Activated naive CD4-positive, alpha-beta T cell treated with anti-CD3 and anti-CD28 coated beads, Interleukin-2, amount 50 U/mL, for 72 hours (primary cell): ENCODE results near the gene ETS1. TPM values are rescaled to one million over a fixed set of nuclear protein-coding genes. Genes with fewer than 3 reads are reported as not detected.

ENCODE experiments used
- ATAC-seq, 2 donors: fragments of 150-1000 bp; cut with Tn5 transposase; 2 replicates each; pipeline ENCODE4 v1.10.0; 2021; ENCODE audit warnings: mild to moderate bottlenecking in 2 of 2, moderate library complexity in 2 of 2
- DNase-seq, 2 donors: peaks; one replicate each; pipeline ENCODE4 v3.0.0; 2021 to 2022; ENCODE audit warnings: low spot score in 2 of 2
- H3K27ac Mint-ChIP-seq, 2 donors: one replicate each; pipeline ENCODE4 v1.8.0; 2022; ENCODE audit warnings: mild to moderate bottlenecking in 2 of 2, mixed read lengths in 2 of 2
- H3K36me3 Mint-ChIP-seq, 2 donors: one replicate each; pipeline ENCODE4 v1.8.0; 2022; ENCODE audit warnings: mixed read lengths in 2 of 2
- H3K9me3 Mint-ChIP-seq, 2 donors: one replicate each; pipeline ENCODE4 v1.8.0; 2022; ENCODE audit warnings: mixed read lengths in 2 of 2
- total RNA-seq, 2 donors: library from RNA; stranded (reverse); gene quantifications; one replicate each; pipeline ENCODE4 v1.2.3, GENCODE V29; 2022

ETS1 gene
- total RNA-seq, 2 donors from 2014 or later = 176 to 461 TPM

DNA sequence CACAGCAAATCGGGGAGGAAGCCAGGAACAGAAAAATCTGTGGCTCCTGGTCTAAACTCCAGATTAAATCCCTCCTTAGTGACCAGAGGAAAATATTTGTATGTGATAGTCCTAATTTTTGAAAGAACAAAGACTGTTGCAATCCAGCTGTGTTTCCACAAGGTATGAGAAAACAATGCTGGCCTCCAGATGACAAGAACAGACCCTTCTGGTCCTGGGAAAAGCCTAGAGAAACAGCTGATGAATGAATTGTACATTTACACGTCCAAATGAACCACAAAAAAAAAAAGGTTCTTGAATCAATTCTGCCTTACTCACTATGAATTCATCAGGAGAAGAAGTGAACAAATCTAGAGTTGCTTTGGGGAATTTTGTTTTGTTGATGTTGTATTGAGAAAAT is 63.7 kb downstream of the ETS1 start:
- ATAC-seq = no peak
- H3K36me3 Mint-ChIP-seq = peaks cover 33 to 42% of the 10 kb centered on the region in 2 donors

DNA sequence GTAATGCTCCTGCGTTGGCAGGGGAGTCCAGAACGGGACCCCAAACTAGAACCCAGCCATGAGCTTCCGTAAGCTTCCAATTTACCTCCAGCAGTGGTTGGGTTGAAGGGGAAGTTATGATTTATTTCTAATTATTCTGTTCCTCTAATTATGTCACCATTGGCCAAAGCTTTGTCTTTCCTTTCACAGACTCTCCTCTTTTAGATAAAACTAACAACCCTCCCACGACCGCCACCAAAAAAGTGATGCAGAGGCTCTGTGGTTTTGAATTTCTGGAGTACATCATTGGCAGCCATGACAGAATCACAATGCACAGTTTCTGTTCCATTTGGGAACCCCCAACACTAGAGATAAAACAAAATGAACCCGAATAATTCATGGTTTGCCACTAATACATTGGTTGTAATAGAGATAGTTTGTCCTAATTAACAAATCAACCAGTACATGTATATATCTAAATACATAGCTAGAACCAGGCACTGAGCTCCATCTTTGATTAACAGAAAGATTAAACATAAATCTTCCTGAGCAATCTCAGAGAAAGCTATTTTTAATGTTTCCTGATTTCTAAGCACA is 64.3 kb downstream of the ETS1 start:
- Mint-ChIP-seq H3K36me3 (peaks cover 39 to 48% of the 10 kb centered on the region in 2 donors), H3K27ac (peak overlapping the region; percentile 97 to 98), H3K9me3 (no peaks in the 10 kb centered on the region)
- DNase-seq (peak in 1 of 2 donors; percentile 66), ATAC-seq (peak; percentile 17 to 18)

More for the DNA sequence above, 63.7 kb downstream of the ETS1 start:
- Mint-ChIP-seq H3K9me3 (no peaks in the 10 kb centered on the region), H3K27ac (peak overlapping the region; percentile 97 to 98)
- no peak for DNase-seq

DNA sequence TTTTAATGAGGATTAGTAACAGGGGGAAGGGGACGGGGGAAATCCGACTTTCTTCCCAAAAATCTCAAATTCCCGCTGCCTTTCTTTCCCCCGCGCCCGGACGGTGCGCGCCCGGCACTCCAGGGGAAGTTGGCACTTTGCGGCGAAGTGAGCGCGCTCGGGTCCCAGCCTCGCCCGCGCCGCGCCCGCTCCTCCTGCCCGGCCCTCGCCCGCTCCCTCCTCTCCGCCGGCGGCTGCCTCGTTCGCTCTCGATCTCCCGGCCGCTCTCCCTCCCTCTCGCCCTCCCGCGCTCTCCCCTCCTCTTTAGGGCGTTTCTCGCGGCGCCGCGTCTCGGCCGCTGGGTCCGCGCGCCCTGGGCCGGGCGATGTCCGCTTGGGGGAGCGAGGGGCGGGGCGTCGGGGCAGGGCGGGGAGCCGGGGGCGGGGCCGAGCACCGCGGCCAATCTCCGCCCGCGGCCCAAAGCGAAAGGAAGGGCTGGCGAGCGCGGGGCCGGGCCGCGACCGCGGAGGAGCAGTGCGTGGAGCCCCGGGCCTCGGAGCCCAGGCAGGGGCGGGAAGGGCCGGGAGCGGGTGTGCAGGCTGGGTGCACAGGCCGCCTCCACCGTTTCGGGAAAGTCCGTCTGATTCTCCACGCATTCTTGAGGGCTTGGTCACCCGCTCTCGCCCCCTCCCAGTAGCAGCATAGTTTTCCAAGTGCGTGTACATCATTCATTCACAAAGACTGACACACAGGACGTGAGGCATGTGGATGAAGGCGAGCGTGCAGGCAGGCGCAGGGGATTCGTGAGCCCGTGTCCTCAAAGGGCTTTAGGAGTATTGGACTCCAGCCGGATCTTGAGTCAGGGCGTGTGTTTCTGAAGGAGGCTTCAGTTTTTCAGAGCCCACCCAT is 65.1 kb downstream of the ETS1 start:
- H3K9me3 Mint-ChIP-seq = no peaks in the 10 kb centered on the region
- peak overlapping the region; percentile 97 to 98 for H3K27ac Mint-ChIP-seq
- peaks cover 46 to 50% of the 10 kb centered on the region in 2 donors for H3K36me3 Mint-ChIP-seq
- ATAC-seq (peak; percentile 75 to 76), DNase-seq (peak; percentile 91 to 93)

DNA sequence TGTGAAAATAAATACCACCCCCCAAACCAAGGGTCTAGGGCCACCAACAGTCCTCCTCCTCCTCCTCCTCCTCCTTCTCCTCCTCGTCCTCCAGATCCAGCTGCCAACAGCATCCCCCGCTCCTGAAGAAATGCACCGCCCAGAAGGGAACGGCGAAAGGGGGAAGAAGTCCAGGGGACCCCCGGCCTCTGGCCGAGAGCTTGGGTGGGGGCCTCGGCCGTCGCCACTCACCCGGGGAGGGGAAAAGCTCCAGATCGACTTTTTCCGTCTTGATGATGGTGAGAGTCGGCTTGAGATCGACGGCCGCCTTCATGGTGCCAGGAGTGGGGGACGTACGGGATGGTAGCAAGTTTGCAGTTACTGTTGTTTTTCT is 65.7 kb downstream of the ETS1 start:
- H3K9me3 Mint-ChIP-seq = no peaks in the 10 kb centered on the region
- DNase-seq (no peak), ATAC-seq (no peak)
- peaks cover 53 to 54% of the 10 kb centered on the region in 2 donors for H3K36me3 Mint-ChIP-seq
- peak overlapping the region; percentile 97 for H3K27ac Mint-ChIP-seq

DNA sequence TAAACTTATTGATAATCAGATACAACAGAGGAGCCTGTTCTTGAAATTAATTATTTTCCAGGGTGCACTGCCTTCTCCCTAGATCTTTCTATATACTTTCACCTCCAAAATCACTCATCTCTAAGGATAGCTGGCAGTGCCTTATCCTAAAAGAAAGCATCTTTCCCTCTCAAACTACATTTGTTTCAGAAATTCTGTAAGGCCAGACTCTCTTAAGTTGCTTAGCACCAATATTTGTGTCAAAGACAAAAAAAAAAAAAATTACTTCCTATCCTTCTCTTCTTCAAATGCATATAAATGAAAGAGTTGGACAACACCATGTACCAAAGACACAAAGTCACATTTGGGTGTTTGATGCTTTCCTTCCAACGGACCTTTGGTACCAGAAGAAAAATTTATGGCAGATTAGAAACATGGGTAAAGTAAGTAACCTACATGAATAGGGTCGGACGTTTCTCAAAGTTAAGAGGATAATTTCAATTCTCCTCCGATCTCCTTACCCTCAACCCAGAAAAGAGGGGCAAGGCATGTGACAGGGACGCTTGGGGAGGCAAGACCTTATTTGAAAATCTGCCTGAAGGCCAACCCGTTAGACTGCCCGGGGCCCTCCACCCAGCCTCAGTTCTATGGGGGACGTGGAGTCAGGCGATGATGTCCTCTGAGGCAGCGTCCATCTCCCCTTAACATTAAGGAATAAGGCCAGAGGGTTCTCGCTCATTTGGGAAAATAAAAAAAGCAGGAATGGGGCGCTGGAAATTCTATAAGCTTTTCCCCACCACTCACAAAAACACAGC is 66.3 kb downstream of the ETS1 start:
- peak overlapping the region; percentile 97 for H3K27ac Mint-ChIP-seq
- DNase-seq = no peak
- H3K36me3 Mint-ChIP-seq = peaks cover 59 to 60% of the 10 kb centered on the region in 2 donors
- H3K9me3 Mint-ChIP-seq = no peaks in the 10 kb centered on the region
- ATAC-seq = no peak

DNA sequence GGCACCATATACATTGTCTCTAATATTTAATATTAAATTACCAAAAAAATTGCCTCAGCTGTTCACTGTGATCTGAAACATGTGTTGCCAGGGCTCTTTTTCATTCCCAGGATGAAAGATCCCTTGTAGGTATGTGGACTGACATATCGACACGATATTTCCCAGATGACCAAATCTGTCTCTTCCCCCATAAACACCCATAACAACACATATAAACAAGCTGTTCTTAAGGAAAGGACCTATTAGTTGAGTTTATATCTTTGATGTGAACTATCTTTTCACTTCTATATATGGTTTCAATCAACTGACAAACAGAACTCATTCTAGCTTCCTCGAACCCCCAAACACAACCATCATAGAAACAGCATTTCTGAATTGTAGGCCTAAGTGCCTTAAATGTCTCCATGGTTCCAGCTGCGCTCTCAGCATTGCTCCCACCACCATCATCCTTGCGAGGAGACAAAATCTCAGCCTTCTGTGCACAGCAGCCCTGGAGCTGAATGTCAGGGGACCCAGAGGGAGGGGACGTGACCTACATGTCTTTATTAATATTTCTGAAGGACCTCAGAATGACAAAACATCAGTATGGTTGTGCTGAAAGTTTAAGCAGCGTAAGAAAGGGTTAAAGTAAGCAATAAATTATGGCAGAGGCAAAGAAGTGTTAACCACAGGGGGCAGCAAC is 67.0 kb downstream of the ETS1 start:
- Mint-ChIP-seq H3K9me3 (no peaks in the 10 kb centered on the region), H3K36me3 (peaks cover 65 to 66% of the 10 kb centered on the region in 2 donors), H3K27ac (peak overlapping the region; percentile 97)
- DNase-seq (no peak), ATAC-seq (no peak)

DNA sequence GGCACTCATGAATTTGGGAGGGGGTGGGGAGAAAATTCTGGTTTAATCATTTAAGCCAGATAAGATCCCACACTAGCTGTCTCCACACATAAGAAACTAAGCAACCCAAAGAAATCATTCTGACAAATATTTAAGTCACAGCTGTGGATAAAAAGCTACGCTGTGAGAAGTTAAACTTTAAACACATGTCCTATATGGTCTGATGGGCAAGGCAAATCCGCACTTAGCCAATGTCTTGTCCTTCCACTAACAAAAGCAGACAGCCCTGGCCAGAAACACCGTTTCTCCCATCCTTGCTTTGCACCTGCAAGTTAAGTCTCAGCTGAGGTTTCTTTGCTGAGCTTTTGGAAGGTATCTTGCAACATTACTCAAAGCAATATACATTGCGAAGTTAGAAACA is 68.0 kb downstream of the ETS1 start:
- Mint-ChIP-seq H3K36me3 (peaks cover 75 to 76% of the 10 kb centered on the region in 2 donors), H3K9me3 (no peaks in the 10 kb centered on the region), H3K27ac (peak overlapping the region; percentile 97)
- DNase-seq (no peak), ATAC-seq (no peak)

DNA sequence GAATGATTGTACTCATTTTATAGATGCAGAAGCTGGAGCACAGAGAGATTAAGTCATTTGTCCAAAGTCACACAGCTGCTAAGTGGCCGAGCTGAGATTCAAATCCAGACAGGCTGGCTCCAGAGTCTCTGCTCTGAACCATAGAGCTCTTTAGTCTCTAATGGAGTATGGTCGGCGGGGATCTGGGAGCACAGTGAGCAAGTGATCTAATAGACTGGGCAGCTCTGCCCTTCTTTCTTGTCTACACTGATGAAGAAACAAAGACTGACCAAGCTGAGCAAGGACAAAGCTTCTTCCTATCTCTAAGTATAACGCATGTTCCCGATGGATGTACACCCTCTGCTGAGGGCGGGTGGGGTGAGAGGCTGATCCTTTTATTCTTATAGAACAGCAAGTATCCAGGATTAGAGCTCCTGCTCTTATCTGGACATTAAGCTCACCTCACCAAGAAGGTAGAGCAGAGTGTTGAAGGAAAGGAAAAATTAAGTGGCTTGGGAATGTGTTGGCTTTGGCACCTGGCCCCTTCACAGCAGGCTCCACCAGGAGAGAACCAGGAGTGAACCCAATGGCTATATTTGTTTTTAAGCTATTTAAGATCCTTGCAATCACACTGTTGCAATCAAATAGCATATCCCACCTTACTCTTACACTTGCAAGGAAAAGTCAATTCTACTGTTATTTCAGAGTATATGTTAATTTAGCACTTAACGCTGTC is 68.7 kb downstream of the ETS1 start:
- no peaks in the 10 kb centered on the region for H3K9me3 Mint-ChIP-seq

DNA sequence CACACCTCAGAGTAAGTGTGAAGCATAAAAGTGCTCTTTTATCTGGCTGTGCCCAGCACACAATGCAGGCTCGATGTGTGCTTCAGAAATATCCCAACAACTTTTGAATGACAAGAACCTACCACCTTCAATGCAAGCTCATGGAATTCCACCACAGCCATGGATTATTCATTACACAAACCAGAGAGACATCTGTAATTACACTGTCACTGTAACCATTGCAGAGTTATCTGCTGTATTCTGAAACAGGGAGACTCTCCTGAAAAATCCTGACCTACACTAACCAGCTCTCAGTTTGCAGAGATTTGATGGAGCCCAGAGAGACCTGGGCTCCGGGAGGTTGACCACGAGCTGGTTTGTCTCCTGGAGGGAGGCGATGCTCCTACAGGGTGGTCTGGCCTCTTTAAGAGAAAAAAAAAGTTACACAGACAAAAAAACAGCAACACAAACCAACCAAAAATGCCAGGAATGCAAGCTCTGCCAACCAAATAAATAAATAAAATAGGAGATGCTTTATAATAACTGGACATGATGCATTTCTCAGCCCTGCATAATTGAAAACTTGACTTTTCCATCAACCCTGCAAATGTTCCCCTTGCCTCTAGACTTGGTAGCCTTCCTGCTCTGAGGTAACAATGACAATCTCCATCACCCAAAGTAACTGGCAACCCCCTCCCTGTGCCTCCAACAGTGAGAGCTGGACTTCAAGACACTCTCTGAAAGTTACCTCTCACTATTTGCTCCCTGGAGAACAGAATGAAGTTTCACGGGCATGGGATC is 69.7 kb downstream of the ETS1 start:
- ATAC-seq (no peak), DNase-seq (no peak)
- H3K9me3 Mint-ChIP-seq = no peaks in the 10 kb centered on the region
- peaks cover 79 to 92% of the 10 kb centered on the region in 2 donors for H3K36me3 Mint-ChIP-seq
- H3K27ac Mint-ChIP-seq = peak overlapping the region; percentile 97

More for the DNA sequence above, 68.7 kb downstream of the ETS1 start:
- ATAC-seq = no peak
- peak overlapping the region; percentile 97 for H3K27ac Mint-ChIP-seq
- no peak for DNase-seq
- H3K36me3 Mint-ChIP-seq = peaks cover 78 to 82% of the 10 kb centered on the region in 2 donors

DNA sequence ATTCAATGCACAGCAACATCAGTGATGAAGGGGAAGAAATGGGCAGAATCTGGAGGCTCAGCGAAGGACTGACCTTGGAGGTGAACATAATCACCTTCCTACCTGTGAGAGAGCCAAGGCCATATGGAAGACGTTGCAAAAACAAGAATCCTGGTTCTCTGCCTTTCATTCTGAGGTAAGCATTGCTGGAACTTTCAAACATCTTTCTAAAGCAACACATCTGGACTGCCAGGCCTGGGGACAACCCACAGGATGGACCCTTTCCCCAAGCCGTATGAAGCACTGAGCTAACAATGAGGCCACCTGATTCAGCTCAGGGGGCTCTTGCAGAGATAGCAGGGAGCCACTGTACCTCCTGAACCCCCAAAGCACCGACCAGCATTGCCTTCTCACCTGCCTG is 70.5 kb downstream of the ETS1 start:
- DNase-seq (no peak), ATAC-seq (no peak)
- Mint-ChIP-seq H3K36me3 (peaks cover 86 to 99% of the 10 kb centered on the region in 2 donors), H3K27ac (peak overlapping the region; percentile 87 to 97), H3K9me3 (no peaks in the 10 kb centered on the region)

DNA sequence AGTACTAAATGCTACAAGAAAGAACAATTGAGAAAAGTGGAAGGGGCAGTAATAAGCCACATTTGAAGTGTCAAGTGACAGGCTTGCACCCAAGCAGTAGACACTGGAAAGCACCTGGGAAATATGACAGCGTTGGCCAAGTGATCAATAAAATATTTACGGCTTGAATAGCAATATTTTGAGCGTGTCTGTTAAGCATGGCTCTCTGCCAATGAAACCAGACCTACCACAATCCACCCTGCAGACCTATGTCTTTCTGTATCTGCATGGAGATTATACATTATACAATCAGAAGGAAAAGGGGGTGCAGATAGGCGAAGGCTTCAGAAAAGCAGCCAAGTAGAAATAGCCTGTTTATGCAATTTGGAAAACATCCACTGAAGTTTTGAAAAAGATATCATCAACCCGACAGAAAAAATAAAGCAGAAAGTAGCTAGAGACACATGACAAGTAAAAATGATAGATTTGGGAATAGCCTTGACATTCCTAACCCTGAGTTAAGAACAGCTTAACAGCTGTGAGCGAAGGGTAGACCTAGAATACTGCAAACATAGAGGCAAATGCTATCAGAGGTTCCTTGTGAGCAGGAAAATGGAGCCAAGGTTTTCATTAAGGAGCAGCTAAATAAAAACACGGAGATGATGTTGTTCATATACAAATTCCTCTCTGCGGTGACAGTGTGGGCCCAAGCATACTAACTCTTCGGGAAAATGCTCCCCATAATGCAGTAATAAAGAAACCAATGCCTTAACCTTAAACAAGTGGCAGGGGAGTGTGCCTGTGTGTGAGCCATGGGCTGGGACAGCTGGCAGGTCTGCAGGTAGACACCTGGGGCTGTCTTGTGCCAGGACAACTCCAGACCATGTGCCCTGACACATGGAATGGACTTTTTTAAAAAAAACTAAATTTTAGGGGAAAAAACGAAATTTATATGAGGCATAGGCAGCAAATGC is 71.3 kb downstream of the ETS1 start:
- peaks cover 81 to 92% of the 10 kb centered on the region in 2 donors for H3K36me3 Mint-ChIP-seq
- no peak for DNase-seq
- peak overlapping the region; percentile 87 to 97 for H3K27ac Mint-ChIP-seq
- ATAC-seq = no peak
- H3K9me3 Mint-ChIP-seq = no peaks in the 10 kb centered on the region

DNA sequence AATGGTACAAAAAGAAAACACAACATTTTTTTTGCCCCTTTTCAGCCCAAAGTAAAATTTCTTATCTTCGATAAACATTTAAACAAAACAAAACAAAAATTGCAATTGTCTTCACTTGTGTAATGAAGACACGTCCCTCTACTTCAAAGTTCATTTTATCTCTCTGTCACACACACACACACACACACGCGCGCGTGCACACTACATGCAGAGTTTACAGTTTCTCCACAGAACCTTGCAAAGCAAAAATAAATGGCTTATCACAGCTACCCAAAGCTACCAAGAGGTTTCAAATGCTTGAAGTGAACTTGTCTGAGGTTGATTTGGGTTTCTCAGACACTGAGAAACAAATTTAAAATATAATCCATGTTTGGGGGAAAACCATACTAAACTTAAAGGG is 72.3 kb downstream of the ETS1 start:
- Mint-ChIP-seq H3K27ac (peak overlapping the region; percentile 77 to 97), H3K36me3 (peaks cover 74 to 92% of the 10 kb centered on the region in 2 donors), H3K9me3 (no peaks in the 10 kb centered on the region)
- DNase-seq (no peak), ATAC-seq (no peak)

DNA sequence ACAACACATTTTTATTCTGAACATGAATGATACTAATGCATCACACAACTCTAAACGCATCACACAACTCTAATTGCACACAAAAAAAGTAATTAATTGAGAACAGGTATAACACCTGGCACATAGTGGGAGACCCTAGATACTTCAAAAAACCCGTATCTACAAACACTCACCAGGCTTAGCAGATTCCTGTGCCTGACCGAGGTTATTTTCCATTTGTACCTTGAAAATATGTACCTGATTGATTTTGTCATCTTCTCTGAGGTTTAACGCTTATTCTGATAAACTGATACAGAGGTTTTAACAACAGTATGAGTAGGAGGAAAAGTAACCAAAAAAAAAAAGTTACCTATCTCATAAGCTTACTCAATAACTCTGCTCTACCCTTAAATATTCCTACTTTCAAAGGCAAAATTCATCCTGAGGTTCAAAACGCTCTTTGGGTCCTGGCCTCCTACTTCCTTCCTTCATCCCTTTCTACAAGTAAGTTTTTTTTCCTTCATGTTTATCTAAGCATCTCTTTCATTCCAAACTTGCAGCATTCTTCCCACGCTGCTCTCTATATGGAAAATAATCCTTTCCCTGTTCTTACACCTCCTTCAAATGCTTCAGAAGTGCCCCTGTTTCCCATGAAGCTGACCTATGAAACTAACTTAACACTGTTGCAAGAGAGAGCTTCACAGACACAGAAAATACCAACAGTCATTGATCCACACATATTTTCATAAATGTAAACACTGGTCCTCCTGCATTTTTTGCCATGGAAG is 73.3 kb downstream of the ETS1 start:
- DNase-seq (no peak), ATAC-seq (peak in 1 of 2 donors; percentile 21)
- Mint-ChIP-seq H3K9me3 (no peaks in the 10 kb centered on the region), H3K27ac (peak overlapping the region; percentile 83 to 97), H3K36me3 (peaks cover 71 to 92% of the 10 kb centered on the region in 2 donors)
